Measurements from ENCODE around the gene ARHGAP22. TPM values are rescaled to one million over a fixed set of nuclear protein-coding genes. Genes with fewer than 3 reads are reported as not detected.

ARHGAP22 gene
- total RNA-seq, 1 donor = 45.6 TPM

- Histone ChIP-seq H3K79me2 (ENCODE audit: insufficient read depth, low read length) (peaks cover 100% of the 10 kb centered on the region), H3K4me3 (ENCODE audit: insufficient read depth, low read length) (no peak overlapping the region), H4K20me1 (ENCODE audit: insufficient read depth, low read length) (peaks cover 77% of the 10 kb centered on the region), H2AFZ (ENCODE audit: low read length) (no peak overlapping the region), H3K4me2 (ENCODE audit: insufficient read depth, low read length) (no peak overlapping the region), H3K27ac (ENCODE audit: low read depth, low read length) (no peak overlapping the region), H3K36me3 (ENCODE audit: insufficient read depth, low read length) (peaks cover 23% of the 10 kb centered on the region), H3K4me1 (ENCODE audit: insufficient read depth, low read length) (peaks cover 10% of the 10 kb centered on the region), H3K27me3 (ENCODE audit: insufficient read depth, low read length) (no peaks in the 10 kb centered on the region), H3K9me3 (ENCODE audit: low read depth, low read length) (no peaks in the 10 kb centered on the region)
- TF ChIP-seq CTCF (IDR thresholded peaks at IDR 0.05; ENCODE audit: extremely low read depth, low read depth, low read length) = no peak
- no peak for DNase-seq (ENCODE audit: insufficient read length, low spot score, missing footprints)
These were observed 97.4 kb downstream of the ARHGAP22 start for GRCh38 chr10:48507494-48507893.

- Histone ChIP-seq H3K36me3 (ENCODE audit: insufficient read depth, low read length) (peaks cover 23% of the 10 kb centered on the region), H3K4me2 (ENCODE audit: insufficient read depth, low read length) (no peak overlapping the region), H3K4me1 (ENCODE audit: insufficient read depth, low read length) (peaks cover 10% of the 10 kb centered on the region), H3K79me2 (ENCODE audit: insufficient read depth, low read length) (peaks cover 100% of the 10 kb centered on the region), H4K20me1 (ENCODE audit: insufficient read depth, low read length) (peaks cover 73% of the 10 kb centered on the region), H2AFZ (ENCODE audit: low read length) (no peak overlapping the region), H3K27ac (ENCODE audit: low read depth, low read length) (peak overlapping the region; percentile 11), H3K27me3 (ENCODE audit: insufficient read depth, low read length) (no peaks in the 10 kb centered on the region), H3K9me3 (ENCODE audit: low read depth, low read length) (no peaks in the 10 kb centered on the region), H3K4me3 (ENCODE audit: insufficient read depth, low read length) (no peak overlapping the region)
- DNase-seq (ENCODE audit: insufficient read length, low spot score, missing footprints) = peak; percentile 69
- peak; percentile 45 for TF ChIP-seq CTCF (IDR thresholded peaks at IDR 0.05; ENCODE audit: extremely low read depth, low read depth, low read length)
These were observed 98.5 kb downstream of the ARHGAP22 start for GRCh38 chr10:48506147-48506917.

GRCh38 chr10:48505394-48506112 lies 99.3 kb downstream of the ARHGAP22 start:
- Histone ChIP-seq H3K27ac (ENCODE audit: low read depth, low read length) (peak overlapping the region; percentile 28), H3K4me2 (ENCODE audit: insufficient read depth, low read length) (no peak overlapping the region), H4K20me1 (ENCODE audit: insufficient read depth, low read length) (peaks cover 66% of the 10 kb centered on the region), H2AFZ (ENCODE audit: low read length) (no peak overlapping the region), H3K4me1 (ENCODE audit: insufficient read depth, low read length) (peaks cover 13% of the 10 kb centered on the region), H3K27me3 (ENCODE audit: insufficient read depth, low read length) (no peaks in the 10 kb centered on the region), H3K9me3 (ENCODE audit: low read depth, low read length) (no peaks in the 10 kb centered on the region), H3K36me3 (ENCODE audit: insufficient read depth, low read length) (peaks cover 19% of the 10 kb centered on the region), H3K4me3 (ENCODE audit: insufficient read depth, low read length) (no peak overlapping the region), H3K79me2 (ENCODE audit: insufficient read depth, low read length) (peaks cover 98% of the 10 kb centered on the region)
- peak; percentile 11 for TF ChIP-seq CTCF (IDR thresholded peaks at IDR 0.05; ENCODE audit: extremely low read depth, low read depth, low read length)
- no peak for DNase-seq (ENCODE audit: insufficient read length, low spot score, missing footprints)
